A673 (cell line): ENCODE data around the gene LGR6.

Experiments used
- EZH2 ChIP-seq: fragments of 200-600 bp; sonication (generic); IDR thresholded peaks from 2 replicates; pipeline ENCODE4 v1.6.1; 2017; ENCODE audit warnings: borderline replicate concordance, low read depth, mild to moderate bottlenecking, mixed read lengths, antibody characterized with exemption, low read length; ENCODE audit not compliant: poor library complexity, severe bottlenecking
- TF ChIP-seq, protein P1 (sequence below): fragments of 300-800, 200-600 bp; sonication (generic); conservative IDR thresholded peaks from 2 replicates; pipeline ENCODE4 v1.5.1; 2017; ENCODE audit warnings: low read depth, mild to moderate bottlenecking, antibody characterized with exemption, low read length, moderate library complexity, mixed read lengths

GRCh38 chr1:202355944-202356553, 162.4 kb downstream of the LGR6 start:
- TF ChIP-seq, protein P1, sequence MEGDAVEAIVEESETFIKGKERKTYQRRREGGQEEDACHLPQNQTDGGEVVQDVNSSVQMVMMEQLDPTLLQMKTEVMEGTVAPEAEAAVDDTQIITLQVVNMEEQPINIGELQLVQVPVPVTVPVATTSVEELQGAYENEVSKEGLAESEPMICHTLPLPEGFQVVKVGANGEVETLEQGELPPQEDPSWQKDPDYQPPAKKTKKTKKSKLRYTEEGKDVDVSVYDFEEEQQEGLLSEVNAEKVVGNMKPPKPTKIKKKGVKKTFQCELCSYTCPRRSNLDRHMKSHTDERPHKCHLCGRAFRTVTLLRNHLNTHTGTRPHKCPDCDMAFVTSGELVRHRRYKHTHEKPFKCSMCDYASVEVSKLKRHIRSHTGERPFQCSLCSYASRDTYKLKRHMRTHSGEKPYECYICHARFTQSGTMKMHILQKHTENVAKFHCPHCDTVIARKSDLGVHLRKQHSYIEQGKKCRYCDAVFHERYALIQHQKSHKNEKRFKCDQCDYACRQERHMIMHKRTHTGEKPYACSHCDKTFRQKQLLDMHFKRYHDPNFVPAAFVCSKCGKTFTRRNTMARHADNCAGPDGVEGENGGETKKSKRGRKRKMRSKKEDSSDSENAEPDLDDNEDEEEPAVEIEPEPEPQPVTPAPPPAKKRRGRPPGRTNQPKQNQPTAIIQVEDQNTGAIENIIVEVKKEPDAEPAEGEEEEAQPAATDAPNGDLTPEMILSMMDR: no peak
- TF ChIP-seq EZH2: no peak
